HG02588 (cell line): ENCODE measurements around the gene DNM2.

Experiments used
- ATAC-seq: cut with Tn5 transposase; IDR thresholded peaks from one replicate; pipeline ENCODE4 v1.9.1; 2021; ENCODE audit warnings: mild to moderate bottlenecking, moderate library complexity; ENCODE audit not compliant: unreplicated experiment

Gene DNM2

DNA sequence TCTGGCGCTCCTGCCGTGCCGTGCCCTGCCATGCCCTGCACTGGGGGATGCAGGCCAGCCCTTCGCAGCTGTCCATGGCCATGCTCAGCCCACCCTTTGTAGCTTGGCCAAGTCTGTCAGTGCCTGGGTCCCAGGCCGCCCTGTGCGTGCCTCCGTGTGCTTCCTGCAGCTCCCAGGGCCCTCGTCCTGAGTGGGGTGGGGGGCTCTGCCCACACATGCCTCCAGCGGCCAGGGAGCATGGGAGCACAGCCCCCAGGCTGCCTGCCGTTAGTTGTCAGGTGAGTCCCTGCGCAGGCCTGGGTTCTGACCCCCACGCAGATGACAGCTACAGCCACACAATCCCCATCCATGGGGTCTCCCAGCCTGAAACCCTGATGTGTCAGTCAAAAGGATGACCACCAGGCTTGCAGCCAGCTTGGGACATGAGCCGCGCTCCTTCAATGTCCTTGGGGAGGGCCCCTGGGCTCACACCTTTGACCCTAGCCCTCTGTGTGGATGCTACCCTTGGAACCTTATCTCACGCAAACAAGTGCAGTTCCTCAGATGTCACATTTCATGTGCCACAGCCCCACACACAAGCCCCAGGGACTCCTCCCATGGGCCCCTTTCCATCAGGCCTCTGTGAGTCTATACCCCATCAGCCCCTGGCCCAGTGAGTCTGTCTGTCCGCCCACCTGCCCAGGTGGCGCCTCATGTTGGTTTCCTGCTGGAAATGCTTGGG is 93.7 kb downstream of the DNM2 start:
- no peak for ATAC-seq

- ATAC-seq = no peak
Observed at GRCh38 chr19:10812196-10812595, 94.3 kb downstream of the DNM2 start.

DNA sequence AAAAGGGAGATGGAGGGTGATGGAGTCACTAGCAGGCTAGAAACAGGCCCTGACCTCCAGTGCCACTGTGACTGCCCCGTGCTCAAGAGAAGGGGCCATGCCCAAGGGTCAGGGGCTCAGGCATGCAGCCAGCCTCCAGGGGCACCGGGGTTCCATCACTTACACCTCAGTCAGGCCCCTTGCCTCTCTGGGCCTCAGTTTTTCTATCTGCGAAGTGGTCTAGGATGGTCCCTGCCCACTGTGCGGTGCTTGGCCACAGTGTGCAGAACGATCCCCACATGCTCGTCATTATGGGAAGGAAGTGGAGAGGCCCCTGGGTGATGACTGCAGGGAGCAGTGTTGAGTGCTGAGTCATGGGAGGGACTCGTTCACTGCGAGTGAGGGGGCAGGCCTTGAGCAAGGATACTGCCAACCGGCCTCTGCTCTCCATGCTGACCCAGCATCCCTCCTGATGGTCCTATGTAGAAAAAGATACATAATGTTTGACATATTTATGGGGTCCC is 95.1 kb downstream of the DNM2 start:
- ATAC-seq = no peak

GRCh38 chr19:10815007-10815536 is 97.2 kb downstream of the DNM2 start:
- no peak for ATAC-seq

- no peak for ATAC-seq
Observed at GRCh38 chr19:10815969-10816644, 98.2 kb downstream of the DNM2 start.

- ATAC-seq = no peak
Observed at GRCh38 chr19:10816691-10817090, 98.8 kb downstream of the DNM2 start.

- ATAC-seq = no peak
Observed at GRCh38 chr19:10817291-10818038, 99.6 kb downstream of the DNM2 start.

GRCh38 chr19:10818301-10819123 is 100.6 kb downstream of the DNM2 start:
- no peak for ATAC-seq

GRCh38 chr19:10819124-10820060 is 101.5 kb downstream of the DNM2 start:
- ATAC-seq = no peak

- no peak for ATAC-seq
Observed at GRCh38 chr19:10820173-10820572, 102.3 kb downstream of the DNM2 start.

- no peak for ATAC-seq
Observed at GRCh38 chr19:10823690-10824089, 105.8 kb downstream of the DNM2 start.

- no peak for ATAC-seq
Observed at GRCh38 chr19:10826231-10826630, 108.4 kb downstream of the DNM2 start.

- ATAC-seq = no peak
Observed at GRCh38 chr19:10826846-10827245, 109.0 kb downstream of the DNM2 start.

DNA sequence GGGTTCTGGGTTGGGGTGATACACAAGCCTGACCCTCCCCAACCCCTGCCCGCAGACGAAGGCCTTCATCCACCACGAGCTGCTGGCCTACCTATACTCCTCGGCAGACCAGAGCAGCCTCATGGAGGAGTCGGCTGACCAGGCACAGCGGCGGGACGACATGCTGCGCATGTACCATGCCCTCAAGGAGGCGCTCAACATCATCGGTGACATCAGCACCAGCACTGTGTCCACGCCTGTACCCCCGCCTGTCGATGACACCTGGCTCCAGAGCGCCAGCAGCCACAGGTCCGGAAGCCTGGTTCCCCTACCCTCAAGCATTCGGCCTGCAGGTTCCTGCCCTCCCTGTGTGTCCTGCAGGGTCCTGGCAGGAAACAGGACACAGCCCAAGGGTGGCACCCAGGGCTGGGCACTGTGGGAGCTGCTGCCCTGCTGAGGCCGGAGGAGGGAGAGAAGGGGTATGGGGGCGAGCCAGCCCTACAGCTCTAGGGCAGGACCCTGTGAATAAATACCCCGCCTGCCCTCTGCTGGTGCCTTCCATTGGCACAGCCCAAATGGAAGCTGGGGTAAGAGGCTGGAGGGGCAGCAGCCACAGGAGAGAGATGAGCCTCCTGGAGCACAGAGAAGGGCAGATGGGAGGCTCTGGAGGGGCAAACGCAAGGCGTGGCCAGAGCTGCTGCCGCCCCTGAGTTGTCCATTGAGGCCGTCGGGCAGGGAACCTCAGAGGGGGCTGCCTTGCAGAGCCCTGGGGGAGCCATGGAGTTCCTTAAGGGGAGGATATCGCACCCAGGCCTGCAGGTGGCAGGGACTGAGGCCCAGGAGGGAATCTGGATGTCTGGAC is 111.3 kb downstream of the DNM2 start:
- ATAC-seq = no peak

GRCh38 chr19:10829967-10830366 is 112.1 kb downstream of the DNM2 start:
- no peak for ATAC-seq

DNA sequence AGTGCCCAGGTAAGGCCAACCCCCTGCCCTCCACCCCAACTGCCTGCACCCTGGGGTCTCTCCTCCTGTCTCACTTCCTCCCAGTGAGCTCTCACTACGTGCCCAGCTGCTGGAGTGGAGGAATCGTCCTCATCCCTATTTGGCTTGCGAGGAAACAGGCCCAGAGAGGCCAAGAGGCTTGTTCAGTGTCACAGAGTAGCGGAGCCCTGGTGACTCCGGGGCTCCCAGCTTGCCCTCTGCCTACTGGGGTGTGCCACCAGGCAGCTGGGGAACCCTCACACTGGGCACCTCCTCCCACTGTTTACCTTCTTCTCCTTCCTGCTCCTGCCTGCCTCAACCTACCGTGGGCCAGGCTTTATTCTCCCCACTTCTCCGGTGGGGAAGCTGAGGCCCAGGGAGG is 112.5 kb downstream of the DNM2 start:
- ATAC-seq = no peak

GRCh38 chr19:10830931-10831779 is 113.3 kb downstream of the DNM2 start:
- ATAC-seq = no peak
